SU-DHL-6 (cell line): Measurements from ENCODE around the gene OAF.

ENCODE experiments used
- CTCF ChIP-seq: fragments of 200-600 bp; sonication (generic); IDR thresholded peaks from one replicate; pipeline ENCODE4 v1.5.1; 2017; ENCODE audit warnings: antibody characterized with exemption, mild to moderate bottlenecking, low read length, moderate library complexity; ENCODE audit not compliant: insufficient read depth, poor library complexity, severe bottlenecking
- EZH2phosphoT487 ChIP-seq: fragments of 200-600 bp; sonication (generic), shearing (Covaris generic); conservative IDR thresholded peaks from 2 replicates; pipeline ENCODE4 v1.6.1; 2018; ENCODE audit warnings: mild to moderate bottlenecking, antibody characterized with exemption, low read length, moderate library complexity, mixed read lengths

GRCh38 chr11:120188811-120189455 is 21.9 kb upstream of the OAF start:
- TF ChIP-seq CTCF (no peak), EZH2phosphoT487 (no peak)
